NCI-H345 (cell line): ENCODE results near the gene CELF4.

Experiments
- DNase-seq: peaks from one replicate; lab custom pipeline; 2025; lab: John Stamatoyannopoulos, UW

Gene CELF4

DNA sequence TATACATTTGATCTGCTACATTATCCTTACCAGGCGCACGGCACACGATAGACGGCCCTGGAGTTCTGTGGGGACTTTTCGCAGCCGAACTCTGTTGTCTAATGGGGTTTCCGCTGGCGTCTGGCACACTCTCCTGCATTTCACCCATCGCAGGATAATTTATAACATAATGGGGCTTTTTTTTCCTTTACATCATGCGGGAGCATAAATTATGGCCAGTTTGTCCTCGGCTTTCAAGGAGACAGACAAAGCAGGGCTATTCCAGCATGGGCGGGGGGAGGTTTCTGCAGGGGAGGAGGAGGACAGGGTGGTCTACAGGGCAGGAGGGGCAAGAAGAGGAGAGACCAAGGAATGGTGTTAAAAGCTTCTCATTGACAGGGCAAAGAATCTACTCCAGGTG is 279.8 kb downstream of the CELF4 start:
- DNase-seq = no peak

DNA sequence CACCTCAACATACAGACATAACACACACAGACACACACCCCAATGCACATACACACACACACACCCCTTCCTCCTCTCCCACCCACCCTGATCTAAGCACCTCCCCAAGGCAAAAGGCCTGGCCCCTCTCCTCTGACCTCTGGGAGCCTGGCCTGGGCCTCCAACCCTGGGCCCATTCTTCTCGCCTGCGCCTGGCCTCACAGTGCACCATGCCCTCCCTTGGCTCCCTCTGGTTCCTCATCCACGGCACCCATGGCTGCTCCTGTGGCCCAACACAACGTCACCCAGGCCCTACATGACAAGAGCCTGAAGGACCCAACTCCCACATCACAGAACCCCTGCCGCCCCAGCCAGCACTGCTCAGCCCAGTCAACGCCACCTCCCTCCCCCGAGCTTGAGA is 281.3 kb downstream of the CELF4 start:
- DNase-seq = no peak

DNA sequence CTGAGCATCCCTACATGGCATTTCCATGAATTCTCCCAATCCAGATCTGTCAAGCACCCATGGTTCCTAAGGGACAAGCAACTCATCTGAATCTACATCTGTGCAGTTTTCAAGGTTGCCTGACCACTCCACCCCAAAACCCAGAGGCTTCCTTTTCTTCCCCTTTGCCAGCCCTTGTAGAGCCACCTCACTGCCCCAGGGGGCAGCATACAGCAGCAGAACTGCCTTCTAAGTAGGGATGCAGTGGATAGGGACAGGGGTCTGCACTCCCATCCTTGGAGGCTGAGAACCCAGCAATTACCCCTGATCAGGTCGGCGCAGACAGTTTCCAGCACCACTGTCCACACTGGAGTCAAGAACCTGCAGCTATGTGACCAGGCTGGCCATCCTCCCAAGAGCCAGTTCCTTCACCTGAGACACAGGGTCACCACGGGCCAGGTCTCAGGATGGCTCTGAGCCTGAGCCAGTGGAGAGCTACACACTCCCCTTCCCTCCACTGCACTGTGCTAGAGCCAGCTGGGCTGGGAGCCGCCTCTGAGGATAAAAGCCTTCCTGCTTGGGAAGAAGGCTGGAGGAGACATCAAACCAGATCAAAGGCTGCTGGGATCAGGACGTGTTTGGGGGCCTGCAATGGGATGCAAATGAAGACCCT is 283.1 kb downstream of the CELF4 start:
- no peak for DNase-seq

DNA sequence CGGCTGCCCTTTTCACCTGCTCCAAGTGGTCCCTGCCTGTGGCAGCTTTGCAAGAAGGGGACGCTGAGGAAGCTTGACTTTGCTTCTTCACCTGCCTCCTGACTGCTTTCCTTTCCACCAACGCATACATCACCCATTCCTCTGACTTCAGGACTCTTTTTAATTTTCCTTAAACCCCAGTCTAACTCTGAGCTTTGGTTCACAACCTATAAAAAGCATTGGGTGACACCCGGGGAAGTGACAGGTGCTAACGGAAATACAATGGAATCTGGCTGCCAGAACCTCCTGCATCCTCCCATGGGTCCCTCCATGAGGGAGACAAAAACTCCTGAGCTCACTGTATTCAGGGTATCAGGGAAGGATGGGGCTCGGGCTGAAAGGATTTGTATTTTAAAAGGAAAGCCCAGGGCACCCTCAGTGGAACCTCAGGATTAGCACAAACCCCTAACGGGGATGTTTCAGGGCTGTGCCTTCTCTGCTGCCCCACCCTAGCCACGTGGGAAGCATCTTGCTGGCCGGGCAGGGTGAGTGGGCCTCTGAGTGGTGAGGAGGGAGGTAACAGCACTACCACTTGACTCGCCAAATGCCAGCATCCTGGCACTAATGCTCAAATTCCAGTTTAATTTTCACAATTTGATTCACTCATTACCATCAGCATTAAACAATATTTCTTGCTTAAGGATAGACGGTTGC is 284.8 kb downstream of the CELF4 start:
- peak; percentile 9 for DNase-seq

DNA sequence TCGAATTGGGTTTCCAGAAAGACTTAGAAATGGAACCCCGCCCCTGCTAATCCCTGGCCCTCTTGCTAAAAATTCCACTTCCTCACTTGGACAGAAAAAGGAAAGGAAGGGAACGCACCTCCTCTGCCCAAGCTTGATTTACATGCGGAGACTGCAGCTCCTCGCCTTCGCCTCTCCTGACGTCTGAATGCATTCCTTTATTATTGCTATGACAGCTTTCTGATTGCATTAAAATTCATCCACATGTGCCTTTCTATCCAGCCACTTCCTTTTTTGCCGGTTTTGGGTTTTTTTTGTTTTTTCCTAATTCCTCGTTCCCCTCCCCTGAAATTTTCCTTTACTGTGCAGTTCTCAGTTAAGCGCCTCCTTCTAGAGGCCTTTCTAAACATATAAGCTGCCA is 287.8 kb downstream of the CELF4 start:
- no peak for DNase-seq

GRCh38 chr18:37276111-37276890 is 289.3 kb downstream of the CELF4 start:
- DNase-seq = peak; percentile 7

DNA sequence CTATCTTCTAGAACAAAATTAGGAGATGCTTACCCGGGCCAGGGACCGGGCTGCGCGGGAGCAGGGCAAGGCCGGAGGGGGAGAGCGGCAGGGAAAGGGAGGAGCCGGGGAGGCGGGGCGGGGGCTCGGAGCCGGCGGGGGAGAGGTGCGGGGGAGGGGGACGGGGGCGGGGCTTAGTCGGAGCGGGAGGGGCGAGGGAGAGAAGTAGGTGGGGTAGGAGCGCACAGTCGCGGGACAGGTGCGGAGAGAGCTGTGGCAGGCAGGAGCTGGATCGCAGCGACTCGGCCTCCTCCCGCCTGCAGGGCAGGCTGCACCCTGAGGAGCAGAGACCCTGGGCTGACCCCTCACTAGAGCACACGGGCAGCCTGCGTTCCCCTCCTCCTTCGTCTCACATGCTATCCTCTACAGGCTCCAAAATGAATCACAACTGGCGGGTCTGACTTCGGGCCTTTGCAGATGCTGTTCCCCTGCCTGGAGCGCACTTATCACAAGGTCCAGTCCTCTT is 290.3 kb downstream of the CELF4 start:
- no peak for DNase-seq

GRCh38 chr18:37274309-37275236 is 291.0 kb downstream of the CELF4 start:
- DNase-seq = no peak

DNA sequence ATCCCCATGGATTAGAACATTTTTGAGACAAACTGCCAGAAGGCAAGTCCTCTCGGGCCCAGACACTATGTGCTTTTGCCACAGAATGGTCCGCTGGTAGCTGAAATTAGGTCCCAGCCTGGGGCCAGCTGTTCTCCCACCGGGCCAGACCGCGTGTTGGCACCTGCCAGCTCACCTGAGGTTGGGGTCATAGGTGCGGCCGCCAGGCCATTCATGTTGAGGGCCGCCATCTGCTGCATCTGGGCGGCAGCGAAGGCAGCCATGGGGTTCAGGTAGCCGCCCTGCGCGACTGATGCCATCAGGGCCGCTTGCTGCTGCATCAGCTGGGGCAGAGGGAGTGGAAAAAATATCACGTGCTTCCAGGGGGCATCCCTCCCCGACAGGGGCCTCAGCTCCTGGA is 292.8 kb downstream of the CELF4 start:
- no peak for DNase-seq

GRCh38 chr18:37272226-37272625 is 293.4 kb downstream of the CELF4 start:
- no peak for DNase-seq

DNA sequence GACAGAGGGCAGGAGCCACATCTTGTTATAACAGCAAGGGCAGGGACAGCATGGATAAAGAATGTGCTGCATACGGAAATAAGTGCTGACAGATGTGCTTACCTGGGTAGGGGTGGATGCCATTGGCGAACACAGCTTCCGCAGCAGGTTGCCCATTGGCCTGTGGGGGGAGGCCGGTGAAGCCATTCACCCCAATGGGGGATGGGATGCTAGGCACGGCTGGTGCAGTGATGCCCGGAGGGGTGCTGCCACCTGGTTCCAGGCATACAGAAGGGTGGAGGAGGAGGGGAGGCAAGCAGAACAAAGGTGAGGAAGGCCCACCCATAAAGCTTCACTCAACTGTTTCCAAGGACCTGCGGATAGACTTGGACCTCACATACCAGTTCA is 294.9 kb downstream of the CELF4 start:
- DNase-seq = no peak

- no peak for DNase-seq
Observed at GRCh38 chr18:37270038-37270665, 295.4 kb downstream of the CELF4 start.

GRCh38 chr18:37266290-37266689 is 299.3 kb downstream of the CELF4 start:
- DNase-seq = no peak

DNA sequence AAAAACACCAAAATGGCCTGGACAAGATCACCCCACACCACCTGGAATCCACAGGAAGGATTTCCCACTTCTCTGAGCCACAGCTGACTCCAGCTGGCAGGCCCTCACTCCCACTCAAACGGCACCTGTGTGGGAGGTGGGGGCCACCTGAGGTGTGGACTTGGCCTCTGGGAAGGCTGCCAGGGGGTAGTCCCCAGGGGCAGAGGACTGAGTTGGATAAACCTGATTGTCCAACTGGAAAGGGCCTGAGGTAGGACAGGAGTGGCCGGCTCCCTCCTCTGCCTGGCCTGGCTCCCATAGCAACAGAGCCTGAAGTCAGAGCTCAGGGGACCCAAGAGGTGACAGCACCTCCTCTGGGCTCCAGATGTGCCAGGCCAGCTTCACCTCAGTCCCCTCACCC is 300.2 kb downstream of the CELF4 start:
- peak; percentile 14 for DNase-seq

DNA sequence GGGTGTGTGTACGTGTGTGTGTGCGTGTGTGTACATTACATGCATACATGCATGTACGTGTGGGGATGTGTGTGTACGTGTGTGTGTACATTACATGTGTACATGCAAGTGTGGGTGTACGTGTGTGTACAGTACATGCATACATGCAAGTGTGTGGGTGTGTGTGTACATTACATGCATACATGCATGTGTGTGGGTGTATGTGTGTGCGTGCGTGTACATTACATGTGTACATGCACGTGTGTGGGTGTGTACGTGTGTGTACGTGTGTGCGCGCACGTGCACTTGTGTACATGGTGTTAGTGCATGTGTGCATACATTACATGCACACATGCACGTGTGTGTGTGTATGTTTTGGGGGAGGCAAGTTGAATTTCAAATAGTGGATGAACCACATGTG is 300.6 kb downstream of the CELF4 start:
- no peak for DNase-seq

- no peak for DNase-seq
Observed at GRCh38 chr18:37261988-37262387, 303.6 kb downstream of the CELF4 start.

DNA sequence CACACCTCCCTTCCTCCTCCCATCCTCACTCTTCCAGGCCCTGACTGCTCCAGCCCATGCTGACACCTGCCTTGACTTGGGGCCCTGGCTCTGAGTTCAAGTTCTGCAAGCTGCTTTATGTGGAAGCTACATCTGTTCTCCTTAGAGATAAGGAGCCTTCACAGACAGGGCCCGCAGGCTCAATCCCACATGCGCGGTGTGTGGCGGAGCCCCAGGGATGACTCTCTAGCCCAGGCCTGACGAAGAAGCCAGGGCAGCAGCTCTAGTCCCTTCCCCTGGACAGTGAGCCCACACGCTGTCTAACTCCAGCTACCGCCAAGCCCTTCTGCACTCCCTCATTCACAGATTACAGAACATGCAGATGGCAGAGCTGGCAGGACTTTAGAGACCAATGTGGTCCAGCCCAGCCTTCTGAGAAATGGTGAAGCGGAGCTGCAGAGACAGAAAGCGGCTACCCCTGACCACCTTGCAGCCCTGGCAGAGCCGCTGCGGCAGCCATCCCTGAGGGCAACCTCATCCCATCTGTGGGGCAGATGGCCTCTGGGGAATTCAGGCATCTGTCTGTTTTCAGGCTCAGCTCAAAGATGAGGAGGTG is 304.3 kb downstream of the CELF4 start:
- no peak for DNase-seq

GRCh38 chr18:37260367-37261093 is 305.1 kb downstream of the CELF4 start:
- DNase-seq = no peak

DNA sequence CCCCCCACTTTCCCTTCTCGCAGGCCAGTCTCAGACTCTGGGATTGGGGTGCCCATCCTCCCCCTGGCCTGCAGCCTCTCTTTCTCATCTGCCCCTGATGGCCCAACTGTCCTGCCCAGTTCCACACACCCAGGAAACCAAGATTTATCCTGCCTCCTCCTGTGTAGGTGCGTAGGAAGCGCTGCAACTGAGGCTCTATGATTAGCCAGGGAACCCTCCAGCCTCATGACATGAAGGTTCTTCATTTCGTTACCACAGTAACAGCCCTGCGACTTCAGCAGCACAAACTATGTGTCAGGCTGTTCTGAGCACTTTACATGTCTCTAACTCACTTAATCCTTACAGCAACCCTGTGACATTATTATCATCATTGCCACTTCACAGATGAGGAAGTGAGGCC is 305.9 kb downstream of the CELF4 start:
- DNase-seq = no peak

- DNase-seq = no peak
Observed at GRCh38 chr18:37258819-37259218, 306.8 kb downstream of the CELF4 start.
